Gastrocnemius medialis (tissue), 4 donors: ENCODE measurements around the gene FBN2. TPM values are rescaled to one million over a fixed set of nuclear protein-coding genes. Genes with fewer than 3 reads are reported as not detected.

ENCODE experiments used
- ATAC-seq, 2 donors: fragments of 150-250 bp; one replicate each; pipeline ENCODE4 v1.9.1; 2016
- DNase-seq, 2 donors: peaks; one replicate each; pipeline ENCODE4 v3.0.0-alpha.2; 2019
- H3K27ac ChIP-seq, 4 donors: fragments of 200-600 bp; sonication (generic); 1 replicate in 1 of 4; 2 replicates in 3 of 4; pipeline ENCODE4 v1.5.1; 2016 to 2018; ENCODE audit warnings: mild to moderate bottlenecking in 2 of 4, moderate library complexity in 1 of 4
- H3K27me3 ChIP-seq, 3 donors: fragments of 200-600 bp; sonication (generic) in 2 of 3; 1 replicate in 1 of 3; 2 replicates in 2 of 3; pipeline versions ENCODE4 v1.5.1 to v1.6.0; 2016 to 2019; ENCODE audit warnings: mild to moderate bottlenecking in 1 of 3, moderate library complexity in 1 of 3
- H3K36me3 ChIP-seq, 2 donors: fragments of 200-600 bp; sonication (generic) in 1 of 2; one replicate each; pipeline ENCODE4 v1.5.1; 2017 to 2018
- H3K4me1 ChIP-seq, 2 donors: fragments of 200-600 bp; sonication (generic) in 1 of 2; one replicate each; pipeline ENCODE4 v1.5.1; 2016 to 2017; ENCODE audit warnings: mild to moderate bottlenecking in 2 of 2
- H3K4me3 ChIP-seq, 4 donors: fragments of 200-600 bp; sonication (generic) in 3 of 4; 1 replicate in 1 of 4; 2 replicates in 3 of 4; pipeline ENCODE4 v1.5.1; 2016 to 2019; ENCODE audit warnings: mild to moderate bottlenecking in 2 of 4
- H3K9me3 ChIP-seq, 3 donors: fragments of 200-600 bp; sonication (generic) in 2 of 3; 1 replicate in 1 of 3; 2 replicates in 2 of 3; pipeline ENCODE4 v1.5.1; 2016 to 2019
- CTCF ChIP-seq, 5 experiments: fragments of 450-650 bp in 3 of 5; fragments of 200-600 bp in 2 of 5; sonication (generic) in 2 of 5; IDR thresholded peaks in 4 of 5; conservative IDR thresholded peaks in 1 of 5; 1 replicate in 4 of 5; 2 replicates in 1 of 5; pipeline ENCODE4 v1.5.1; 2016 to 2019; ENCODE audit warnings: antibody characterized with exemption in 5 of 5, mild to moderate bottlenecking in 3 of 5, moderate library complexity in 3 of 5
- POLR2A ChIP-seq, 2 donors: fragments of 450-650 bp; IDR thresholded peaks; one replicate each; pipeline ENCODE4 v1.6.1; 2017; ENCODE audit warnings: antibody characterized with exemption in 2 of 2, mild to moderate bottlenecking in 2 of 2, moderate library complexity in 2 of 2
- in situ Hi-C, 4 donors: fragments of 200-750 bp; cut with MboI; loops; one replicate each; pipeline versions ENCODE4 v1.15.0 to v1.8.0; 2017; ENCODE audit warnings: low sequenced_read_pairs in 4 of 4
- intact Hi-C: fragments of 100-400 bp; cut with DNase I; formaldehyde crosslinking; loops from one replicate; pipeline ENCODE4 v1.15.1; 2023; ENCODE audit warnings: low total_unique reads
- total RNA-seq, 4 donors: library from RNA; depleted of rRNA; stranded (reverse); fragments of >200 nt; gene quantifications; one replicate each; pipeline versions ENCODE4 v1.1.0 to v1.2.3, GENCODE V29; 2016

Gene FBN2
- under 1 TPM in 2 of 4 donors, not detected in 2; 0.07 to 0.20 TPM for total RNA-seq

- ATAC-seq, result no peak
- Histone ChIP-seq H3K4me3 (peak within 1 kb of the TSS; percentile 42 to 66 (median 59)), H3K36me3 (no peaks in the 10 kb centered on the region), H3K4me1 (peaks cover 0 to 16% of the 10 kb centered on the region in 2 donors), H3K27me3 (peaks cover 35 to 56% (median 46%) of the 10 kb centered on the region in 3 donors), H3K9me3 (no peaks in the 10 kb centered on the region), H3K27ac (no peak within 1 kb of the TSS)
- intact Hi-C loops (no loop called here), in situ Hi-C loops (no loop called here)
- TF ChIP-seq POLR2A (IDR thresholded peaks at IDR 0.05), result no peak
- DNase-seq, result no peak
Observed at GRCh38 chr5:128538000-128538249, at the start of gene FBN2. Gene FBN2 (minus strand): TSS chr5:128538245. CDS start chr5:128537603, 642 bp downstream.

- Histone ChIP-seq H3K4me3 (no peak overlapping the region), H3K27me3 (no peaks in the 10 kb centered on the region), H3K27ac (no peak overlapping the region), H3K36me3 (no peaks in the 10 kb centered on the region), H3K4me1 (no peaks in the 10 kb centered on the region), H3K9me3 (no peaks in the 10 kb centered on the region)
- no peak for DNase-seq
- in situ Hi-C loops, result no loop called here
- intact Hi-C loops, result no loop called here
- TF ChIP-seq POLR2A (IDR thresholded peaks at IDR 0.05) (no peak), CTCF (IDR thresholded peaks at IDR 0.05 in 4 of 5, conservative IDR thresholded peaks at IDR 0.05 in 1 of 5) (no peak)
- ATAC-seq, result no peak
Observed at GRCh38 chr5:128587275-128587674, 49.2 kb upstream of the FBN2 start.

GRCh38 chr5:128586848-128587247 lies 48.8 kb upstream of the FBN2 start:
- TF ChIP-seq CTCF (IDR thresholded peaks at IDR 0.05 in 4 of 5, conservative IDR thresholded peaks at IDR 0.05 in 1 of 5), result no peak
- no peak for TF ChIP-seq POLR2A (IDR thresholded peaks at IDR 0.05)
- Histone ChIP-seq H3K36me3 (no peaks in the 10 kb centered on the region), H3K27ac (no peak overlapping the region), H3K4me1 (no peaks in the 10 kb centered on the region), H3K4me3 (no peak overlapping the region), H3K9me3 (no peaks in the 10 kb centered on the region), H3K27me3 (no peaks in the 10 kb centered on the region)
- no peak for DNase-seq
- in situ Hi-C loops, result no loop called here
- no peak for ATAC-seq
- intact Hi-C loops, result no loop called here

- no peak overlapping the region for H3K27ac ChIP-seq
- H3K4me3 ChIP-seq, result no peak overlapping the region
- no peak for ATAC-seq
- H3K27me3 ChIP-seq, result no peaks in the 10 kb centered on the region
- no peaks in the 10 kb centered on the region for H3K9me3 ChIP-seq
- no peaks in the 10 kb centered on the region for H3K4me1 ChIP-seq
- no peak for DNase-seq
- in situ Hi-C loops (no loop called here), intact Hi-C loops (no loop called here)
- no peaks in the 10 kb centered on the region for H3K36me3 ChIP-seq
- TF ChIP-seq POLR2A (IDR thresholded peaks at IDR 0.05) (no peak), CTCF (IDR thresholded peaks at IDR 0.05 in 4 of 5, conservative IDR thresholded peaks at IDR 0.05 in 1 of 5) (no peak)
Observed at GRCh38 chr5:128579639-128580038, 41.6 kb upstream of the FBN2 start.

- no peaks in the 10 kb centered on the region for H3K9me3 ChIP-seq
- H3K36me3 ChIP-seq, result no peaks in the 10 kb centered on the region
- ATAC-seq (no peak), DNase-seq (no peak)
- H3K27ac ChIP-seq, result no peak overlapping the region
- no peak overlapping the region for H3K4me3 ChIP-seq
- no peaks in the 10 kb centered on the region for H3K4me1 ChIP-seq
- in situ Hi-C loops (no loop called here), intact Hi-C loops (no loop called here)
- H3K27me3 ChIP-seq, result no peaks in the 10 kb centered on the region
- TF ChIP-seq CTCF (IDR thresholded peaks at IDR 0.05 in 4 of 5, conservative IDR thresholded peaks at IDR 0.05 in 1 of 5), result no peak
Observed at GRCh38 chr5:128579093-128579492, 41.0 kb upstream of the FBN2 start.
